NCI-H524 (cell line): ENCODE data around the gene CDC25B.
A peak's percentile ranks its signal among the peaks of the same experiment; 100 is the strongest.

Source experiments
- DNase-seq, 2 experiments: peaks; one replicate each; lab custom pipeline; 2025; lab: John Stamatoyannopoulos, UW

The CDC25B gene

GRCh38 chr20:3795511-3796468 is at the start of gene CDC25B:
CDC25B (plus strand) TSS chr20:3796310; CDS start chr20:3796532, 222 bp downstream.
- DNase-seq = peak; percentile 89 to 97

- no peak for DNase-seq
Observed at GRCh38 chr20:3747471-3747870, 48.6 kb upstream of the CDC25B start.

DNA sequence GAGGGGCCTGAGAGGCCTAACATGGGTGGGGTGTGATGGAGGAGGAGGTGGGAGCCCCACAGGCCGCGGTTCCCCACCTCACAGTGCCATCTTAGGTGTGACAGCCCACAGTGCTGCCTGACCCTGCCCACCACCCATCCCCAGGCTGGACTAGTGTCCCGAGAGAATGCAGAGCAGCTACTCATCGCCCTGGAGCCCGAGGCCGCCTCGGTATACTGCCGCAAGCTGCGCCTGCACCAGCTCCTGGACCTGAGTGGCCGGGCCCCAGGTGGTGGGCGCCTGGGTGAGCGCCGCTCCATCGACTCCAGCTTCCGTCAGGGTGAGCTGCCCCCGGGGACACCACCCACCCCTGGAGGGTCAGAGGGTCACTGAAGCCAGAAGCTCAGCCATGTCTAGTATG is 48.0 kb upstream of the CDC25B start:
- no peak for DNase-seq

DNA sequence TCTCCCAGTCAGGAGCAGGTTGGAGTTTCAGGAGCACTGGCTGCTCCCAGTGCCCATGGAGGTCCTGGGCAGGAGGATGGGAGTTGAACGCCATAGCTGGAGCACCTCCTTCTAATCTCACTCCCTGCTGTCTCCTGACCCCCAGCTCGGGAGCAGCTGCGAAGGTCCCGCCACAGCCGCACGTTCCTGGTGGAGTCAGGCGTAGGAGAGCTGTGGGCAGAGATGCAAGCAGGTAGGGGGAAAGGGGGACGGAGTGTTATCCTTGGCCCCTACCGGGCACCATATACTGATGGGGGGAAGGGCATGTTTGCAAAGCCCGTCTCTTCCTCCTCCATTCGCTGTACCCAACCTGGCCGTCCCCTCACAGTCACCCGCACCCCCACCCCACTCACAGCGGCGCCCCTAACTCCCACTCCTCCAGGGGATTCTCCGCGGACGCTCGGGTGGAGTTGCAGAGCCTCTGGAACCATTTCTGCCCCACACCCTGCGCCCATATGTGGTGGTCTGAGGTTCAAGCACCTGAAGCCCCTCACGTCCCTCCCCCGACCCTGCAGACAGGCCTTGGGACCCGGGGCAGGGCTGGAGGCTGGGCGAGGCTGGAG is 46.9 kb upstream of the CDC25B start:
- peak in 1 of 2 experiments; percentile 36 for DNase-seq

- DNase-seq = peak; percentile 61 to 90
Observed at GRCh38 chr20:3749689-3750531, 46.2 kb upstream of the CDC25B start.

DNA sequence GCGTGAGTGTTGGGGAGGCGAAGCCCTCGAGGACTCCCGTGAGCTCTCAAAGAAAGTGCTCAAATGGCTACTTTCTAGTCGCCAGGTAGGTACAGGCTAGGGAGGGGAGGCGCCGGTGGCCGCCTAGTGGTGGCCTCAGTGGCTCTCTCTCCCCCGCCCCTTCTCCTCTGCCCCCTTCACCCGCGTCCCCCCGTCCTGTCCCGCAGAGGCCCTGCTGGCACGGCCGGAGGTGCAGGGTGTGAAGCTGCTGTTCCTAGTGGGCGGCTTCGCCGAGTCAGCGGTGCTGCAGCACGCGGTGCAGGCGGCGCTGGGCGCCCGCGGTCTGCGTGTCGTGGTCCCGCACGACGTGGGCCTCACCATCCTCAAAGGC is 44.8 kb upstream of the CDC25B start:
- DNase-seq = no peak

DNA sequence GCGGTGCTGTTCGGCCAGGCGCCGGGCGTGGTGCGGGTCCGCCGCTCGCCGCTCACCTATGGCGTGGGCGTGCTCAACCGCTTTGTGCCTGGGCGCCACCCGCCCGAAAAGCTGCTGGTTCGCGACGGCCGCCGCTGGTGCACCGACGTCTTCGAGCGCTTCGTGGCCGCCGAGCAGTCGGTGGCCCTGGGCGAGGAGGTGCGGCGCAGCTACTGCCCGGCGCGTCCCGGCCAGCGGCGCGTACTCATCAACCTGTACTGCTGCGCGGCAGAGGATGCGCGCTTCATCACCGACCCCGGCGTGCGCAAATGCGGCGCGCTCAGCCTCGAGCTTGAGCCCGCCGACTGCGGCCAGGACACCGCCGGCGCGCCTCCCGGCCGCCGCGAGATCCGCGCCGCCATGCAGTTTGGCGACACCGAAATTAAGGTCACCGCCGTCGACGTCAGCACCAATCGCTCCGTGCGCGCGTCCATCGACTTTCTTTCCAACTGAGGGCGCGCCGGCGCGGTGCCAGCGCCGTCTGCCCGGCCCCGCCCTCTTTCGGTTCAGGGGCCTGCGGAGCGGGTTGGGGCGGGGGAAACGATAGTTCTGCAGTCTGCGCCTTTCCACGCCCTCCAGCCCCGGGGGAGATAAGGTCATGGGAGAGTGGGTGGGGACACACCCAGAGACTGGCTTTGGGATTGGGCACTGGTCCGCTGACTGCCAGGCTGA is 44.3 kb upstream of the CDC25B start:
- DNase-seq = no peak

DNA sequence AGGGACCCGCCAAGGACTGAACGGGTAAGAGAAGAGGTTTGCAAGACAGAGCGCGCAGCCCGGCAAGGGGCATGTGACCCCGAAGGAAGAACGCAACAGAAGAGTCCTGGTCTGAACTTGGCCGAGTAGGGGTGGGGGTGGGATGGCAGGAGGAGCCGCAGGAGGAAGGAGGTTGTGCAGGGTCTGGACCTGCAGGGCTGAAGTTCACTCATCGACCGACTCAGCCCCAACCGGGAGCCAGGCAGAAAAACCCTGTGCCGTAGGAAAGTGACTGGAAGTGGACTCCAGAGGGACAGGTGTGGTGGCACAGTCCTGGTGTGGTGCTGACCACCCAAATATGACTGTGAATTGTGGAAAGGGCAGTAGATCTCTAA is 43.7 kb upstream of the CDC25B start:
- DNase-seq = no peak

DNA sequence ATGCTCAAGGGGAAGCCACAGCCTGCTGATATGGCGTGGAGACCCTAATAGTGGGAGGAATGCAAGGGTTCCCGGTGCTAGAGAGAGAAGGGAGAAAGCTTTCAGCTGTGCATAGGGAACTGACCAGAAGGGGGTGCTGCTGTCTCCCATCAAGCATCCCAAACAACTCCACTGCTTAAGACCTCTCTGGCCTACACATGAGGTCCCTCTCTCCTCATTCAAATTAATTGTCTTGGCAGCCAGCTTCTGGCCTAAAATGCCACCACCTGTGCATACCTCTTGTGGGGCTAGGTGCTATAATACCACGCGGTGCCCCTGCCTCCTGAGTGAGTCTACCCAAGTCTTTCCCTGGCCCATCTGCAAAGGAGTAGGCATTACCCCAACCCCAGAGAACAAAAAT is 43.0 kb upstream of the CDC25B start:
- DNase-seq = peak in 1 of 2 experiments; percentile 55

GRCh38 chr20:3753501-3754275 is 42.4 kb upstream of the CDC25B start:
- no peak for DNase-seq

DNA sequence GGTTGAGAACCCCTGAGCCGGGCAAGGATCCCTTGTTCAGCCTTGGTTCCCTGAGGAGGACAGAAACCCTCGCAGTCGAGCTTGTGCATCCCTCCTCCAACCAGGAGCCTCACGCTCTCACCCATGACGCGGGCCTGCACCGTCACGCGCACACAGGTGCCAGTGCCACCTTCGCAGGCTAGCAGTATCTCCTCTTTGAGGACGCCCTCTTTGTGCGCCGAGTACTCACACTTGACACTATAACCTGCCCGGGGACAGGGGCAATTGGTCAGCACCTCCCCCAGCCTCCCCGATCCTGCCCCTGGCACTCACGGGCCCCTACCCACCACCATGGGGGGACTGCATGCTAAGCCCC is 41.9 kb upstream of the CDC25B start:
- no peak for DNase-seq

DNA sequence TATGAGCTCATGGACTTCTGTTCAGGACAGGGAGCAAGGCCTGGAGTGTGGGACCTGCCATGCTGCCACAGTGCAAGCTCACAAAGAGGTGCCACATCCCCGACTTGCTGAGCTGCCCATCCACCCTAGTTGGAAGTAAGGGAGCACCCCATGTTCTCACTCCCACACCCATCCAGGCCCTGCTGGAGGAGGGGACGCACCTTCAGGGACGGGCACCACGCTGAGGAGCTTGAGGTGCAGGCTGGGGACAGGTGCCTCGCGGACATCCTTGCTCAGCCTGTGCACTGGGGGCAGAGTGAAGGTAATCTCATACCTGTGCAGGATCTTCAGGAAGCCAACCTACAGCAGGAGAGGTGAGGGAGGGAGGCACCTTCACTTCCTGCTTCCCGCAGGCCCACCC is 40.8 kb upstream of the CDC25B start:
- DNase-seq = no peak

DNA sequence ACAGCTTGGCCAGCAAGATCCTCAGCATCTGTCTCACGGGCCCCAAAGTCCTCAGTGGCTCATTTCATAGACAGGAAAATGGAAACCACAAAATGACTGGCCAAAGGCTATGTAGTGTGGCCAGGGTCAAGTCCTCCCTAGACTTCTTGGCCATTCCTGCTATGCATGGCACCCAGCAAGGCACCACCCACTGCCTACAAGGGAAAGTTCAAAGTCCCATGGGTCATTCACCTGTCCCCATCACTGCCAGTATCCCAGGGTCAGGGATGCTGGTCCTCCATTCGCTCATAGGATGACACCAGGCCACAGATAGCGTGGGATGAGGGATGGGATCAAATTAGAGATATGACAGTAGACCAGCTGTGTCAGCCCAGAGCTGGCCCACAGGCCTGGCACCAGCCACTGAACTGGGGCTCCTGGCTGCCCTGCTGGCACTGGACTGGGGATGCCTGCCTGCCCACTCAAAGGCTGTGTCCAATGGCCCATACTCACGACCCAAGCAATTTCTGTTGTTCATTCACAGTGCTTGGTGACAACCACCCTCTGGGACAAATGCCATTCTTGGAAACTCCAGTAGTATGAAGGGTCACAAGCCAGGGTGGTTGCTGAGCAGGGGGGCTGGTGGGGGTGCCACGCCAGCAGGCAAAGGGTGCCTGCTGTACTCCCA is 40.2 kb upstream of the CDC25B start:
- DNase-seq = no peak

- DNase-seq = no peak
Observed at GRCh38 chr20:3757268-3757667, 38.8 kb upstream of the CDC25B start.

- DNase-seq = no peak
Observed at GRCh38 chr20:3758566-3758965, 37.5 kb upstream of the CDC25B start.

- DNase-seq = no peak
Observed at GRCh38 chr20:3759316-3759823, 36.7 kb upstream of the CDC25B start.

DNA sequence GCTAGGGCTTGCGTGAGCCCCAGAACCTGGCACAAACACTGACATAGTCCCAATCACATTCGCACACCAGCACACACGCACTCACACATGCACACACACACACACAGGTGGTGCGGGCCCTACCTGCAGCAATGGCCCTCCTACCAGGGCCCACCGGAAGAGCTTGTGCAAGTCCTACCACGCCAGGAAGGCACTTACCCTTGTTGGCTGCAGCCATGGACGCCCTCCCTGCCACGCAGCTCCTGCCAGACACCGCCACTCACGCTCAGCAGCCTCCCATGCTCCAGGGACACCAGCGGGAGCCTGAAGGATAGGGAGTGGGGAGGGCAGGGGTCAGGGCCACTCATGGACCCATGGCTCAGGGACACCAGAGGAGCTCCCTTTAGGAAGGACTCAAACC is 36.2 kb upstream of the CDC25B start:
- DNase-seq = no peak

DNA sequence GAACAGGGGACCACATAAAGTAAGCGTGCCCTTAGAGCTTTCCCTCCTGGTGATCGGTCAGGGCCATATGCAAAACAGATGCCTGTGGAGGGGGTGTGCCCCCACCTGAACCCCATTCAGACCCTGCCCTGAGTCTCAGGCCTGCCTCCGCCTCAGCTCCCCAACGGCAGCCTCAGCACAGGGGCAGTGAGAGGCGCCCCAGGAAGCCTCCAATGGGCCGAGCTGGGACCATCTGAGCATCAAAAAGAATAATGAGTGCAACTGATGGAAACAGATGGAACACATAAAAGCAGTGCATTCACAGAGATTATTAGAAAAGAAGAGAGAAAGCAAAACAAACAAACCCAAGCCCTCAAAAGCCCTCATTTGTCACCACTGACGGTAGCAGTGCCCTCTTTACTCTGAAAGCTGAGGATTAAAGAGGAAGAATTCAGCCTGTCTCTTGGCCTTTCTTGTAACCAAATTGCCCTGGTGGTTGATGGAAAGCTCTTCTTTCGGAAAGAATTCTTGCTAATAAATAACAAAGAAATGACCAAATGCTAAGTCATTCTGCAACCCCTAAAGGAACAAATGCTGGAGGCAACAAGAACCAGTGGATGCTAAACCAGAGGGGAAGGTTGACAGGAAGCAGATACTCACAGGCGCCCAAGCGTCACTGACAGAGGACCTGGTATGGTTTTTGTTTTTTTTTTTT is 35.3 kb upstream of the CDC25B start:
- DNase-seq = no peak

GRCh38 chr20:3763671-3764601 is 32.2 kb upstream of the CDC25B start:
- no peak for DNase-seq
